Middle frontal gyrus (tissue), 1 donor: ENCODE data around the gene OR6J1.
"Not testable (repeated sequence)": the region's sequence is repeated elsewhere in the genome, so short reads cannot be mapped to it uniquely, and the experiment has no call there.

Experiments used
- DNase-seq: peaks from one replicate; pipeline ENCODE4 v3.0.0-alpha.2; 2015; ENCODE audit warnings: low spot score; ENCODE audit errors: extremely low spot score

OR6J1 gene

DNA sequence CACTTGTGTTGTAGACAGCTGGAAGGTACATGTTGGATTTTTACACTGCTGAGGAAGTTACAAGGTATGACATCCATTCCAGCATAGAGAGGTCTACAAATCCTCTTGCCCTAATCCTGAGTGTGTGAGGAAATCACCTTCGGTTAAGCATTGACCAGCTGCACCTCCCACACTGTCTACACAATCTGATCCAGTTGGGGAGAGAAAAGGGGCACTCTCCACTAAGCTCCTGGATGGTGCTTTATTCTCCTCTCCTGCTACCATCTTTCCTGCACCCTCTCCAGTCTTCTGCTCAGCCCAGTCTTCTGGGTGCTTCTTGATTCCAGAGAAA lies at the start of gene OR6J1:
Gene OR6J1 (minus strand): TSS at position 48 of the 331 bp plus-strand sequence. CDS start 9,541 bp downstream, outside the sequence.
- no peak for DNase-seq

DNA sequence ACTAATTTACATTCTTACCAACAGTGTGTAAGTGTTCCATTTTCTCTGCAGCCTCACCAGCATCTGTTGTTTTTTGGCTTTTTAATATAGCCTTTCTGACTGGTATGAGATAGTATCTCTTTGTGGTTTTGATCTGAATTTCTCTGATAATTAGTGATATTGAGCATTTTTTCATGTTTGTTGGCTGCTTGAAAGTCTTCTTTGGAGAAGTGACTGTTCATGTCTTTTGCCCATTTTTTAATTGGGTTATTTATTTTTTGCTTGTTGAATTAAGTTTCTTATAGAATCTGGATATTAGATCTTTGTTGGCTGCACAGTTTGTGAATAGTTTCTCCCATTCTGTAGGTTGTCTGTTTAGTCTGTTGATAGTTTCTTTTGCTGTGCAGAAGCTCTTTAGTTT lies 48.0 kb upstream of the OR6J1 start:
- DNase-seq: no peak

GRCh38 chr14:22691171-22691570 lies 47.0 kb upstream of the OR6J1 start:
- no peak for DNase-seq

- no peak for DNase-seq
These were observed 45.0 kb upstream of the OR6J1 start for GRCh38 chr14:22689199-22689598.

- DNase-seq: not testable (repeated sequence)
These were observed 43.8 kb upstream of the OR6J1 start for GRCh38 chr14:22687969-22688368.

DNA sequence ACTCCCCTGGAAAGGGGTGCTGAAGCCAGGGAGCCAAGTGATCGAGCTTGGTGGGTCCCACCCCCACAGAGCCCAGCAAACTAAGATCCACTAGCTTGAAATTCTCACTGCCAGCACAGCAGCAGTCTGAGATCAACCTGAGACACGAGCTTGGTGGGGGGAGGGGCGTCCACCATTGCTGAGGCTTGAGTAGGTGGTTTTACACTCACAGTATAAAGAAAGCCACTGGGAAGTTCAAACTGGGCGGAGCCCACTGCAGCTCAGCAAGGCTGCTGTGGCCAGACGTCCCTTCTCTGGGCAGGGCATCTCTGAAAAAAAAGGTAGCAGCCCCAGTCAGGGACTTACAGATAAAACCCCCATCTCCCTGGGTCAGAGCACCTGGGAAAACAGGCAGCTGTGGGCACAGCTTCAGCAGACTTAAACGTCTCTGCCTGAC lies 42.0 kb upstream of the OR6J1 start:
- DNase-seq: not testable (repeated sequence)

- DNase-seq: no peak
These were observed 41.3 kb upstream of the OR6J1 start for GRCh38 chr14:22685467-22685866.

- not testable (repeated sequence) for DNase-seq
These were observed 39.3 kb upstream of the OR6J1 start for GRCh38 chr14:22683428-22683827.

DNA sequence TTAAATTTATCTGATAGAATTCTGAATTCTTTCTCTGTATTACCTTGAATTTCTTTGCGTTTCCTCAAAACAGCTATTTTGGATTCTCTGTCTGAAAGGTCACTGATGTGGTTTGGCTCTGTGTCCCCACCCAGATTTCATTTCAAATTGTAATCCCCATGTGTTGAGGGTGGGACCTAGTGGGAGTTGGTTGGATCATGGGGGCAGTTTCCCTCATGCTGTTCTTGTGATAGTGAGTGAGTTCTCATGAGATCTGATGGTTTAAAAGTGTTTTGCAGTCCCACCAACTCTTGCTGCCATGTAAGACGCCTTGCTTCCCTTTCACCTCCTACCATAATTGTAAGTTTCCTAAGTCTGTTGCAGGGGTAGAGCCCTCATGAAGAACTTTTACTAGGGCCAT lies 34.1 kb upstream of the OR6J1 start:
- no peak for DNase-seq

DNA sequence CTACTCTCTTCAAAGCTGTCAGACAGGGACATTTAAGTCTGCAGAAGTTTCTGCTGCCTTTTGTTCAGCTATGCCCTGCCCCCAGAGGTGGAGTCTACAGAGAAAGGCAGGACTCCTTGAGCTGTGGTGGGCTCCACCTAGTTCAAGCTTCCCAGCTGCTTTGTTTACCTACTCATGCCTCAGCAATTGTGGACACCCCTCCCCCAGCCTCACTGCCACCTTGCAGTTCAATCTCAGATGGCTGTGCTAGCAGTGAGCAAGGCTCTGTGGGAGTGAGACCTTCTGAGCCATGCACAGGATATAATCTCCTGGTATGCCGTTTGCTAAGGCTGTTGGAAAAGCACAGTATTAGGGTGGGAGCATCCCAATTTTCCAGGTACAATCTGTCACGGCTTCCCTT lies 33.4 kb upstream of the OR6J1 start:
- DNase-seq: not testable (repeated sequence)

DNA sequence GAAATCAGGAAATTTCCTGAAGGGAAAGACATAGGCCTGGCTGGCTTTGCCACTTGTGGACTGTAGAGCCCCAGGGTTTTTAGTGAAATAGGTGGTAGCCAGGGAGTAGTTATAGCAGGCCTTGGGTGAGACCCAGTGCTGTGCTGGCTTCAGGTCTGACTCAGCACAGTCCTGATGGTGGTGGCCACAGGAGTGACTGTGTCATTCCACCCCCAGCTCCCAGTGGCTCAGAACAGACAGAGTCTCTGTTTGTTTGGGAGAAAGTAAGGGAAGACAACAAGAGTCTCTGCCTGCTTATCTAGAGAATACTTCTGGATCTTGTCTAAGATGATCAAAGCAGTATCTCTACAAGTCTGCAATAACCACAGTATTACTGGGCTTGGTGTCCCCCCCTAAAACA lies 27.5 kb upstream of the OR6J1 start:
- no peak for DNase-seq

- no peak for DNase-seq
These were observed 24.7 kb upstream of the OR6J1 start for GRCh38 chr14:22668863-22669262.

DNA sequence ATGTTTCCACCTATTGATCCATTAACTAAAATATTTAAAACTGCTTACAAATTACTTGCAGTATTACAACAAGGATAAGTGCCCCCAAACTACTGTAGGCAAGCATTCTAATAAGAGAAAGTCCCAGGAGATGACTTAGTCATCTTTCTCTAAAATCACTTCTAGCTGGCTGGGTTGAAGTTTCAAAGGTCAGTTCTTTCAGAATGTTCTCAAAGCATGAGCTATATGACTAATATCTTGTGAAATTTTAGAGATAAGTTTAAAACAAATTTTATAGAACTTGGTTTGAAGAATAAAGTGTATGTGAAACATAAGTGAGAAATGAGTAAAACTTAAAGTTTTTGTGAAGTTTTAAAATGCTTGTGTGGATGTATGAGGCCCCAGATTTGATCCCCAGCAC lies 24.3 kb upstream of the OR6J1 start:
- DNase-seq: no peak

DNA sequence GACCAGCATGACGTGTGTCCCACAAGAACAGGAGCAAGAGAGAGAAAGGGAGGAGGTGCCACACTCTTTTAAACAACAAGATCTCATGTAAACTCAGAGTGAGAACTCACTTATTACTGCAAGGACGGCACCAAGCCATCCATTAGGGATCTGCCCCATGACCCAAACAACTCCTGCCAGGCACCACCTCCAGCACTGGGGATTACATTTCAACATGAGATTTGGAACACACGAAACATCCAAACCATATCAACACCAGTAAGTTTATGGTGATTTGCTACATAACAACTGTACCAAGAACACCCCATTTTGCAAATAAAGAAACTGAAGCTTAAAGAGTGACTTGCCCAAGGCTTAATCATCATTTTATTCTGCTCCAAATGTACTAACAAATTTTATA lies 23.7 kb upstream of the OR6J1 start:
- no peak for DNase-seq

GRCh38 chr14:22666203-22666893 lies 22.2 kb upstream of the OR6J1 start:
- no peak for DNase-seq

- DNase-seq: no peak
These were observed 20.1 kb upstream of the OR6J1 start for GRCh38 chr14:22664261-22664660.

DNA sequence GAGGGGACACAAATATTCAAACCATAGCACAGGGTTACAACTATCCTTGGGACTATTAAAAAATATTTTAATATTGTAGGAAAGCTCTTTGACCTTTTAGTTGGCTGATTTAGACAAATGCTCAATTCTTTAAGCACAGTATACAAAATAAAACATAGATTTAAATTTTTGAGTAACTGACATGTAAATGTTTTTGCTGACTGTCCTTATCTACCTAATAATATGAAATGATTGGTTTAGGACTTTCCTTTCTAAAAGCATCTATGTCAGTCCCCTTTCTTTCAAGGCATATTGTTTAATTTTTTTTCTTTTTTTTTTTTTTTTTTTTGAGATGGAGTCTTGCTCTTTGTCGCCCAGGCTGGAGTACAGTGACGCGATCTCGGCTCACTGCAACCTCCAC lies 16.5 kb upstream of the OR6J1 start:
- no peak for DNase-seq

DNA sequence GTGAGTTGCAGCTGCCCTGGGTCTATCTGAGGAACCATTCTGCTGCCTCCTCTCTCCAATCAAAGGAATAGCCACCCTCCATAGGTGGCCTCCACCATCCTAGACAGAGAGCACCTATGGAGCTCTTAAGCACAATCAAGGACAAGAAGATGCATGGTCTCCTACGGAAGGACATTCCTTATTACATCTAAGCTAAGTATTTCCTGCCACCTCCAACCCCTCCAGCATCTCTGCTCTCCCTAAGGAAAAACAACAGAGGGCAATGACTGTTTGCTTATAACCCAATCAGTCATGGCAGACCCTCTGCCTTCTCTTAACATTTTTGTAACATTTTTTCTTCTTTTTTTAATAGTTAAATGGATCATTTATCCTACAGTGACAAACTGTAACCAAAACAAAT lies 14.8 kb upstream of the OR6J1 start:
- DNase-seq: no peak

- DNase-seq: no peak
These were observed 13.7 kb upstream of the OR6J1 start for GRCh38 chr14:22657861-22658260.

GRCh38 chr14:22656945-22657731 lies 13.0 kb upstream of the OR6J1 start:
- no peak for DNase-seq

DNA sequence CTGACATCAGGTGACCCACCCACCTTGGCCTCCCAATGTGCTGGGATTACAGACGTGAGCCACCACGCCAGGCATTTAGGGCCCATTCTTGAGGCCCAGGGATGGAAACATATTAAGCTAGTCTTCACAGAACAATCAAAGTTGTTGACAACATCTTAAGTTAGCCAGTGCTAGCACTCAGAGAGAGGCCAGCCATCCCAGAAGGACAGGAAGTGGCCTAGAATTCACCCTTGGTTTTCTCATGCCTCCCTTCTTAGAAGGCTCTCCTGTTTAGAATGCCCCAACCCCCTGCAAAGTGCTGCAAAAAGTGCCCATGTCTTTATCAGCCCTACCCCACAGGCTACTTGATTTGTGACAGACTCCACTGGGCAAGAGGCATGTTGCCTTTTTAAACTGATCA lies 12.1 kb upstream of the OR6J1 start:
- no peak for DNase-seq

DNA sequence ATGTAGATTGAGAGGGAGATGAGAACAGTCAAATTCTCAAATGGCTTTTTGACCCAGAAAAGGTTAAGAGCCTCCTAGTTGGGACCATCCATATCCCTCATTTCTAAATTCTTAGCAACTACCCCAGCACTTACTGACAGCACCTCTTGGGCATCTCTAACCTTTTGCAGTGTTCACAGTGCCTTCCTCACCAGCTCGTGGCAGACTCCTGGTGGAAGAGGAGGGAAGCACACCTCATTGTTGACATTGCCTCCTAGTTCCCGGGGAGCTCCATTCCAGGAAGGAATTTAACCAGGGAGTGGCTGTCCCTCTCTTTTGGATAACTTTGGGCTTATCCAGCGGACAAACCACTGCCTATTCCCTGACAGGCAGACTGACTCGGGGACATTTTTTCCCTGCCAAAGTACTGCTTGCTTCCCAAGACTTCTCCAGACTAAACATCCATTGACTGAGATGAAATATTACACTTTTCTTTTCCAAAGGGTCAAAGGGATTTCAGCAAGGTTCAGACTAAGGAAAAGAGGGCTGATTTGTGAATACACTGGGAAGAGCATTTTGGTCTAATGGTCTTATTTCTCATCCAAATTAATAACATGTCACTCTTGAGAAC lies 9.0 kb upstream of the OR6J1 start:
- DNase-seq: no peak

DNA sequence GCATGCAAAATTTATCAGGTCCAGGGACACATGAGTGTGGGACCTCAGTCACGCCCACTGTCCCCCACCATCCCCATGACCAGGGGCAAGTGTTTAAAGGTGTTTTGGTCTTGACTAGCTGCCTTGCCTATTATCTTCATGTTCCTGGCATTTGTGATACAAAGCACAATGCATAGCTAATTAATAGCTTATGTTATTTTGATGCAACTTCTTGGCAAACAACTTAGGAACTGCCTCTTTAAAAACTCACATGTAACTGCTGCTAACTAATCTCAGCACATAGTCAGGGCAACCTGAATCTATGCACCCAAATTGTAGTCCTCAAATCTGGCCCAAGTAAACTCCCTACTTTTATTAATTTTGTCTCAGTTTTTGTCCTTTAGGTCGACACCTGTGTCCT lies 7.4 kb upstream of the OR6J1 start:
- DNase-seq: no peak
